DND-41 (cell line): ENCODE results near the gene TAS2R3.
A peak's percentile ranks its signal among the peaks of the same experiment; 100 is the strongest.

Source experiments
- EZH2 ChIP-seq: IDR thresholded peaks from 3 replicates; pipeline ENCODE4 v1.6.1; 2012; ENCODE audit warnings: borderline replicate concordance, low read depth, mild to moderate bottlenecking, moderate library complexity, low read length, inconsistent platforms; ENCODE audit not compliant: severe bottlenecking
- TF ChIP-seq, protein P1 (sequence below): IDR thresholded peaks from 2 replicates; pipeline ENCODE4 v1.5.1; 2012; ENCODE audit warnings: borderline replicate concordance, low read length, moderate library complexity, mild to moderate bottlenecking; ENCODE audit not compliant: poor library complexity, severe bottlenecking; ENCODE audit errors: extremely low read depth

GRCh38 chr7:141785706-141786552 is 22.0 kb downstream of the TAS2R3 start:
- TF ChIP-seq, protein P1, sequence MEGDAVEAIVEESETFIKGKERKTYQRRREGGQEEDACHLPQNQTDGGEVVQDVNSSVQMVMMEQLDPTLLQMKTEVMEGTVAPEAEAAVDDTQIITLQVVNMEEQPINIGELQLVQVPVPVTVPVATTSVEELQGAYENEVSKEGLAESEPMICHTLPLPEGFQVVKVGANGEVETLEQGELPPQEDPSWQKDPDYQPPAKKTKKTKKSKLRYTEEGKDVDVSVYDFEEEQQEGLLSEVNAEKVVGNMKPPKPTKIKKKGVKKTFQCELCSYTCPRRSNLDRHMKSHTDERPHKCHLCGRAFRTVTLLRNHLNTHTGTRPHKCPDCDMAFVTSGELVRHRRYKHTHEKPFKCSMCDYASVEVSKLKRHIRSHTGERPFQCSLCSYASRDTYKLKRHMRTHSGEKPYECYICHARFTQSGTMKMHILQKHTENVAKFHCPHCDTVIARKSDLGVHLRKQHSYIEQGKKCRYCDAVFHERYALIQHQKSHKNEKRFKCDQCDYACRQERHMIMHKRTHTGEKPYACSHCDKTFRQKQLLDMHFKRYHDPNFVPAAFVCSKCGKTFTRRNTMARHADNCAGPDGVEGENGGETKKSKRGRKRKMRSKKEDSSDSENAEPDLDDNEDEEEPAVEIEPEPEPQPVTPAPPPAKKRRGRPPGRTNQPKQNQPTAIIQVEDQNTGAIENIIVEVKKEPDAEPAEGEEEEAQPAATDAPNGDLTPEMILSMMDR = peak; percentile 90
- no peak for TF ChIP-seq EZH2
